Spleen (tissue), 11 donors: ENCODE data around the gene DEFB132. TPM values are rescaled to one million over a fixed set of nuclear protein-coding genes. Genes with fewer than 3 reads are reported as not detected.
A peak's percentile ranks its signal among the peaks of the same experiment; 100 is the strongest.

ENCODE experiments used
- DNase-seq: peaks from one replicate; pipeline ENCODE4 v3.0.0-alpha.2; 2020
- H3K27ac ChIP-seq, 8 donors: fragments of 200-600 bp; sonication (generic) in 7 of 8; 1 replicate in 4 of 8; 2 replicates in 4 of 8; pipeline versions ENCODE4 v1.5.0 to v1.8.0; 2016 to 2021; ENCODE audit warnings: inconsistent platforms in 4 of 8, mild to moderate bottlenecking in 4 of 8, moderate library complexity in 1 of 8
- H3K27me3 ChIP-seq, 7 donors: fragments of 200-600 bp; sonication (generic) in 6 of 7; replicated peaks in 1 of 7; 1 replicate in 4 of 7; 2 replicates in 3 of 7; pipeline versions ENCODE4 v1.5.0 to v1.8.0; 2016 to 2021; ENCODE audit warnings: inconsistent platforms in 3 of 7, mild to moderate bottlenecking in 1 of 7
- H3K36me3 ChIP-seq, 6 donors: fragments of 200-600 bp; sonication (generic) in 5 of 6; 1 replicate in 4 of 6; 2 replicates in 2 of 6; pipeline versions ENCODE4 v1.5.0 to v1.8.0; 2016 to 2021; ENCODE audit warnings: inconsistent platforms in 2 of 6
- H3K4me1 ChIP-seq, 6 donors: fragments of 200-600 bp; sonication (generic) in 5 of 6; 1 replicate in 3 of 6; 2 replicates in 3 of 6; pipeline versions ENCODE4 v1.5.0 to v1.8.0; 2016 to 2021; ENCODE audit warnings: inconsistent platforms in 3 of 6
- H3K4me3 ChIP-seq, 8 donors: fragments of 200-600 bp; sonication (generic) in 7 of 8; 1 replicate in 4 of 8; 2 replicates in 4 of 8; pipeline versions ENCODE4 v1.5.0 to v1.8.0; 2016 to 2021; ENCODE audit warnings: inconsistent platforms in 4 of 8, mild to moderate bottlenecking in 4 of 8, moderate library complexity in 2 of 8
- H3K9me3 ChIP-seq, 8 donors: fragments of 200-600 bp; sonication (generic) in 7 of 8; 1 replicate in 4 of 8; 2 replicates in 4 of 8; pipeline versions ENCODE4 v1.5.0 to v1.8.0; 2016 to 2021; ENCODE audit warnings: inconsistent platforms in 4 of 8
- CTCF ChIP-seq, 11 experiments: fragments of 200-600 bp in 7 of 11; fragments of 450-650 bp in 4 of 11; sonication (generic) in 4 of 11; IDR thresholded peaks in 8 of 11; conservative IDR thresholded peaks in 3 of 11; 1 replicate in 7 of 11; 2 replicates in 4 of 11; pipeline versions ENCODE4 v1.4.0 to v1.8.0; 2016 to 2021; ENCODE audit warnings: antibody characterized with exemption in 11 of 11, inconsistent platforms in 4 of 11, mild to moderate bottlenecking in 1 of 11
- POLR2A ChIP-seq, 3 donors: fragments of 450-650 bp; IDR thresholded peaks; one replicate each; pipeline ENCODE4 v1.5.1; 2017; ENCODE audit warnings: antibody characterized with exemption in 3 of 3, mild to moderate bottlenecking in 1 of 3
- POLR2AphosphoS5 ChIP-seq, 3 donors: sonication (generic); formaldehyde crosslinking; IDR thresholded peaks; one replicate each; pipeline ENCODE4 v1.5.1; 2017; ENCODE audit warnings: antibody characterized with exemption in 3 of 3
- WGBS, 5 donors: extraction: QIAGEN DNeasy Blood & Tissue Kit in 3 of 5; methylation state at CpG; one replicate each; pipeline versions ENCODE4 v1.1.5 to v1.1.7; 2013 to 2018; 5-methylcytosine and 5-hydroxymethylcytosine counted together
- intact Hi-C: fragments of 100-400 bp; cut with DNase I; formaldehyde crosslinking; loops from one replicate; pipeline ENCODE4 v1.15.0; 2023; ENCODE audit warnings: low total_unique reads
- polyA plus RNA-seq, 3 donors: library from polyadenylated mRNA; stranded (reverse); fragments of 200-250 nt; gene quantifications; one replicate each; pipeline ENCODE4 v1.2.1, GENCODE V29; 2013
- total RNA-seq, 7 donors: library from RNA; depleted of rRNA in 3 of 7; stranded (reverse); fragments of >200 nt in 3 of 7; fragmentation: NEBNext Ultra II Directional in 4 of 7; extraction: Animal tissue kit (Norgen Biotek cat#: 25700) in 4 of 7; gene quantifications; one replicate each; pipeline versions ENCODE4 v1.1.0 to v1.2.1, GENCODE V29; 2016 to 2021
- donor health status: healthy with polysubstance abuse.
- donor health status: DM: no; HTN: no; CAD: no; lungs with moderate emphysema.
- donor health status: DM: no; HTN: no; CAD: no.
- donor health status: Bipolar disorder and iron deficiency.
- donor health status: healthy.
- donor health status: DM: no; HTN: no; CAD: no.
- donor health status: DM: yes; HTN: yes; CAD: no.

Gene DEFB132
- total and polyA plus RNA-seq, 10 donors = not detected

GRCh38 chr20:297098-297924 lies 39.8 kb downstream of the DEFB132 start, which contains the start of gene ZCCHC3:
Gene ZCCHC3 (plus strand): TSS chr20:297570. CDS start chr20:297587, 17 bp downstream.
- Histone ChIP-seq H3K27me3 (no peaks in the 10 kb centered on the region), H3K27ac (peak within 1 kb of the TSS; percentile 97 to 99 (median 99)), H3K4me1 (peaks cover 34 to 70% (median 52%) of the 10 kb centered on the region in 6 donors), H3K9me3 (no peaks in the 10 kb centered on the region), H3K4me3 (peak within 1 kb of the TSS; percentile 64 to 91 (median 84)), H3K36me3 (peaks cover 0 to 27% (median 0%) of the 10 kb centered on the region in 6 donors)
- DNase-seq = peak; percentile 95
- intact Hi-C loops = no loop called here
- 0 to 1% (median 0%) methylated on average over 62 to 99 of the region's 99 CpGs for WGBS, 5 donors
- peak in 1 of 3 donors; percentile 28 for TF ChIP-seq POLR2A (IDR thresholded peaks at IDR 0.05)
- TF ChIP-seq CTCF (IDR thresholded peaks at IDR 0.05 in 8 of 11, conservative IDR thresholded peaks at IDR 0.05 in 3 of 11) = peak in 7 of 11 experiments; percentile 4 to 42 (median 27)
- TF ChIP-seq POLR2AphosphoS5 (IDR thresholded peaks at IDR 0.05) = peak; percentile 83 to 91 (median 88)

- peak; percentile 92 for DNase-seq
- peaks cover 0 to 27% (median 0%) of the 10 kb centered on the region in 6 donors for H3K36me3 ChIP-seq
- H3K4me1 ChIP-seq = peaks cover 35 to 69% (median 57%) of the 10 kb centered on the region in 6 donors
- TF ChIP-seq POLR2AphosphoS5 (IDR thresholded peaks at IDR 0.05) (peak; percentile 75 to 83 (median 76)), POLR2A (IDR thresholded peaks at IDR 0.05) (peak in 1 of 3 donors; percentile 46), CTCF (IDR thresholded peaks at IDR 0.05 in 8 of 11, conservative IDR thresholded peaks at IDR 0.05 in 3 of 11) (no peak)
- H3K4me3 ChIP-seq = peak overlapping the region; percentile 64 to 91 (median 84)
- H3K27me3 ChIP-seq = no peaks in the 10 kb centered on the region
- intact Hi-C loops = no loop called here
- 0 to 1% (median 0%) methylated on average over 23 to 75 of the region's 75 CpGs for WGBS, 5 donors
- H3K9me3 ChIP-seq = no peaks in the 10 kb centered on the region
- H3K27ac ChIP-seq = peak overlapping the region; percentile 97 to 99 (median 99)
These were observed 40.6 kb downstream of the DEFB132 start for GRCh38 chr20:297925-298775.

GRCh38 chr20:298776-299391 lies 41.4 kb downstream of the DEFB132 start:
- 3 to 12% (median 6%) methylated on average over 15 of the region's 15 CpGs for WGBS, 5 donors

More at GRCh38 chr20:298776-299391, 41.4 kb downstream of the DEFB132 start:
- intact Hi-C loops = no loop called here
- no peak for TF ChIP-seq POLR2A (IDR thresholded peaks at IDR 0.05)
- no peak for TF ChIP-seq POLR2AphosphoS5 (IDR thresholded peaks at IDR 0.05)
- TF ChIP-seq CTCF (IDR thresholded peaks at IDR 0.05 in 8 of 11, conservative IDR thresholded peaks at IDR 0.05 in 3 of 11) = no peak
- Histone ChIP-seq H3K9me3 (no peaks in the 10 kb centered on the region), H3K27ac (peak overlapping the region; percentile 97 to 99 (median 99)), H3K36me3 (peaks cover 0 to 27% (median 0%) of the 10 kb centered on the region in 6 donors), H3K4me3 (peak overlapping the region; percentile 64 to 91 (median 84)), H3K4me1 (peaks cover 35 to 66% (median 57%) of the 10 kb centered on the region in 6 donors), H3K27me3 (no peaks in the 10 kb centered on the region)
- DNase-seq = no peak
